Fibroblast of the aortic adventitia (primary cell): ENCODE results near the gene TFCP2. TPM values are rescaled to one million over a fixed set of nuclear protein-coding genes. Genes with fewer than 3 reads are reported as not detected.
A peak's percentile ranks its signal among the peaks of the same experiment; 100 is the strongest.
"Not testable (repeated sequence)": the region's sequence is repeated elsewhere in the genome, so short reads cannot be mapped to it uniquely, and the experiment has no call there.

ENCODE experiments used
- DNase-seq: peaks from one replicate; pipeline ENCODE4 v3.0.0-alpha.2; 2010; ENCODE audit warnings: low read depth
- H3K4me3 ChIP-seq: 2 replicates; pipeline ENCODE4 v1.5.1; 2011; ENCODE audit warnings: low read depth, mild to moderate bottlenecking, control low read depth, low read length, moderate library complexity
- CTCF ChIP-seq: IDR thresholded peaks from 2 replicates; pipeline ENCODE4 v1.5.1; 2011; ENCODE audit warnings: mild to moderate bottlenecking, low read length, control low read depth, inconsistent platforms; ENCODE audit not compliant: insufficient read depth
- total RNA-seq: library from RNA; depleted of rRNA; stranded (reverse); fragments of >200 nt; gene quantifications from 2 replicates; pipeline ENCODE4 v1.2.3, GENCODE V29; 2012; ENCODE audit warnings: low replicate concordance

Gene TFCP2
- total RNA-seq, 1 donor, result 10.8 TPM

GRCh38 chr12:51085757-51086156 is 87.2 kb downstream of the TFCP2 start:
- no peak overlapping the region for H3K4me3 ChIP-seq
- no peak for TF ChIP-seq CTCF
- DNase-seq, result no peak

- TF ChIP-seq CTCF, result peak; percentile 1
- DNase-seq, result peak; percentile 94
- H3K4me3 ChIP-seq, result peak within 1 kb of the TSS; percentile 87
Observed at GRCh38 chr12:51083126-51083833, 89.7 kb downstream of the TFCP2 start, which contains the start of gene CSRNP2. CSRNP2 (minus strand) TSS chr12:51083596; CDS start chr12:51076561, 7,035 bp downstream.

GRCh38 chr12:51082561-51083125 is 90.3 kb downstream of the TFCP2 start:
- peak overlapping the region; percentile 87 for H3K4me3 ChIP-seq
- no peak for TF ChIP-seq CTCF
- peak; percentile 47 for DNase-seq

GRCh38 chr12:51081421-51081820 is 91.5 kb downstream of the TFCP2 start:
- TF ChIP-seq CTCF, result no peak
- peak overlapping the region; percentile 87 for H3K4me3 ChIP-seq
- DNase-seq, result no peak

GRCh38 chr12:51080136-51080535 is 92.8 kb downstream of the TFCP2 start:
- DNase-seq, result no peak
- H3K4me3 ChIP-seq, result no peak overlapping the region
- no peak for TF ChIP-seq CTCF

- not testable (repeated sequence) for H3K4me3 ChIP-seq, DNase-seq
Observed at GRCh38 chr12:51078866-51079265, 94.1 kb downstream of the TFCP2 start.

GRCh38 chr12:51078346-51078745 is 94.6 kb downstream of the TFCP2 start:
- not testable (repeated sequence) for H3K4me3 ChIP-seq, DNase-seq

- H3K4me3 ChIP-seq, result no peak overlapping the region
- no peak for TF ChIP-seq CTCF
- peak; percentile 26 for DNase-seq
Observed at GRCh38 chr12:51077930-51078329, 95.0 kb downstream of the TFCP2 start.
